ENCODE measurements around the gene SMPD2. TPM values are rescaled to one million over a fixed set of nuclear protein-coding genes. Genes with fewer than 3 reads are reported as not detected.

Gene SMPD2
- total and polyA plus RNA-seq, 2 of the 4 experiments (the other 2 are of a cell fraction): 7.7 to 9.0 TPM

GRCh38 chr6:109480993-109481480, 40.5 kb downstream of the SMPD2 start:
- Histone ChIP-seq H2AK5ac (ENCODE audit: low read depth, low read length) (no peak overlapping the region), H2BK120ac (ENCODE audit: low read depth, low read length) (no peak overlapping the region), H3K56ac (ENCODE audit: extremely low read depth, insufficient read depth, low read length) (no peak overlapping the region), H2AFZ (replicated peaks; ENCODE audit: low read length, poor library complexity) (no peak overlapping the region), H3K27ac (ENCODE audit: insufficient read depth, low read length) (no peak overlapping the region), H3K14ac (replicated peaks; ENCODE audit: low read depth, low read length) (no peak overlapping the region), H3K23ac (ENCODE audit: low read depth, low read length) (no peak overlapping the region), H3K79me1 (ENCODE audit: low read depth in 1 of 2, low read length in 2 of 2) (peaks cover 45 to 56% of the 10 kb centered on the region in 2 experiments), H3K9me1 (ENCODE audit: insufficient read depth, low read length) (peaks cover 6% of the 10 kb centered on the region), H3K36me3 (ENCODE audit: control insufficient read depth, insufficient read depth, low read length) (peaks cover 18% of the 10 kb centered on the region), H3K18ac (ENCODE audit: low read depth, low read length) (no peak overlapping the region), H4K8ac (ENCODE audit: low read depth in 2 of 2, low read length in 2 of 2) (no peak overlapping the region), H2AK9ac (replicated peaks; ENCODE audit: low read depth, low read length, poor library complexity) (no peak overlapping the region), H2BK15ac (ENCODE audit: low read depth, low read length) (no peak overlapping the region), H3K4me3 (ENCODE audit: insufficient read depth, low read depth, low read length) (no peak overlapping the region), H3K27me3 (ENCODE audit: control insufficient read depth, insufficient read depth, low read length) (no peaks in the 10 kb centered on the region), H2BK5ac (ENCODE audit: low read depth, low read length, poor library complexity, severe bottlenecking) (no peak overlapping the region), H3K4me2 (ENCODE audit: low read depth, low read length) (peak overlapping the region; percentile 20; the same call in 1 of the 2 replicates), H4K5ac (ENCODE audit: low read depth, low read length) (no peak overlapping the region), H4K20me1 (ENCODE audit: insufficient read depth, low read length) (peaks cover 7% of the 10 kb centered on the region; the same call in 1 of the 2 replicates), H3K9ac (ENCODE audit: low read depth, low read length) (no peak overlapping the region), H3K4me1 (ENCODE audit: control insufficient read depth, insufficient read depth, low read length) (peaks cover 6% of the 10 kb centered on the region; the same call in 1 of the 2 replicates), H2BK20ac (ENCODE audit: low read depth, low read length) (no peak overlapping the region), H4K91ac (ENCODE audit: insufficient read depth, low read depth, low read length) (no peak overlapping the region), H3K9me3 (ENCODE audit: control insufficient read depth, insufficient read depth, low read length) (no peaks in the 10 kb centered on the region), H3K4ac (ENCODE audit: low read depth, low read length) (no peak overlapping the region)
- 95% methylated on average over 5 of the region's 7 CpGs; no CpG with 5 or more reads in 1 of the 2 experiments for WGBS, 2 experiments (ENCODE audit: extremely low coverage in 2 of 2, insufficient read length in 1 of 2)
- BruUV-seq (replicated peaks): no TSS peak
- ChIA-PET POLR2A (ENCODE audit: unreplicated experiment) (no interaction called here), CTCF (no interaction called here)
- TF ChIP-seq BHLHE40 (IDR thresholded peaks at IDR 0.05; ENCODE audit: low read depth, low read length) (no peak), ELK1 (IDR thresholded peaks at IDR 0.05; ENCODE audit: borderline replicate concordance, low read depth, low read length) (no peak), MAFK (IDR thresholded peaks at IDR 0.05; ENCODE audit: low read depth, low read length) (no peak), CEBPB (IDR thresholded peaks at IDR 0.05; ENCODE audit: low read depth, low read length) (no peak), MAZ (IDR thresholded peaks at IDR 0.05; ENCODE audit: borderline replicate concordance, low read depth, low read length) (no peak), RFX5 (IDR thresholded peaks at IDR 0.05; ENCODE audit: low read depth, low read length) (no peak), NFE2L2 (IDR thresholded peaks at IDR 0.05; ENCODE audit: low read depth, low read length) (no peak), FOS (IDR thresholded peaks at IDR 0.05; ENCODE audit: low read depth, low read length) (no peak), CTCF (conservative IDR thresholded peaks at IDR 0.05; ENCODE audit: low read depth, low read length) (no peak), CHD1 (IDR thresholded peaks at IDR 0.05; ENCODE audit: low read depth, low read length) (no peak), SMC3 (IDR thresholded peaks at IDR 0.05; ENCODE audit: low read depth, low read length) (no peak), POLR2A (IDR thresholded peaks at IDR 0.05; ENCODE audit: low read depth, low read length) (no peak)
- in situ Hi-C loops (cut with MboI; ENCODE audit: low sequenced_read_pairs): no loop called here
- DNase-seq (no peak), ATAC-seq (ENCODE audit: low read depth) (no peak)
- dilution Hi-C loops (cut with HindIII; ENCODE audit: low sequenced_read_pairs, unreplicated experiment): no loop called here
- intact Hi-C loops (cut with micrococcal nuclease): loop anchor here (5.0 kb wide), 1 partner anchor 389 kb away; the partner anchor contains the start of gene SESN1

Measured in IMR-90 (cell line).